Testis (tissue), 5 donors: ENCODE measurements around the gene MBTD1. TPM values are rescaled to one million over a fixed set of nuclear protein-coding genes. Genes with fewer than 3 reads are reported as not detected.
"Not testable (repeated sequence)": the region's sequence is repeated elsewhere in the genome, so short reads cannot be mapped to it uniquely, and the experiment has no call there.

Experiments
- DNase-seq: peaks from one replicate; pipeline ENCODE4 v3.0.0-alpha.2; 2019
- H3K27ac ChIP-seq, 2 donors: fragments of 200-600 bp; sonication (generic); one replicate each; pipeline ENCODE4 v1.5.1; 2019
- H3K27me3 ChIP-seq: fragments of 200-600 bp; sonication (generic); one replicate; pipeline ENCODE4 v1.5.1; 2019
- H3K36me3 ChIP-seq: fragments of 200-600 bp; sonication (generic); one replicate; pipeline ENCODE4 v1.5.1; 2017; ENCODE audit warnings: low read depth; ENCODE audit errors: missing control alignments
- H3K4me1 ChIP-seq: fragments of 200-600 bp; sonication (generic); one replicate; pipeline ENCODE4 v1.5.1; 2019
- H3K4me3 ChIP-seq, 2 donors: fragments of 200-600 bp; sonication (generic); one replicate each; pipeline ENCODE4 v1.5.1; 2017 to 2019
- H3K9me3 ChIP-seq: fragments of 200-600 bp; sonication (generic); one replicate; pipeline ENCODE4 v1.5.1; 2017
- CTCF ChIP-seq, 3 experiments: fragments of 450-650 bp in 2 of 3; fragments of 200-600 bp in 1 of 3; sonication (generic) in 1 of 3; IDR thresholded peaks; one replicate each; pipeline ENCODE4 v1.5.1; 2016 to 2019; ENCODE audit warnings: antibody characterized with exemption in 3 of 3, mild to moderate bottlenecking in 2 of 3, moderate library complexity in 1 of 3
- POLR2A ChIP-seq: fragments of 450-650 bp; IDR thresholded peaks from one replicate; pipeline ENCODE4 v1.6.1; 2017; ENCODE audit warnings: antibody characterized with exemption, mild to moderate bottlenecking, moderate library complexity
- WGBS, 2 donors: methylation state at CpG; one replicate each; pipeline ENCODE4 v1.1.5; 2018; 5-methylcytosine and 5-hydroxymethylcytosine counted together
- intact Hi-C: fragments of 100-400 bp; cut with DNase I; formaldehyde crosslinking; loops from one replicate; pipeline ENCODE4 v1.15.1; 2023; ENCODE audit warnings: low total_unique reads
- long read RNA-seq, 2 donors: transcript quantifications; one replicate each; lab custom pipeline, GENCODE V29; 2026
- polyA plus RNA-seq: library from polyadenylated mRNA; stranded (reverse); fragments of 350-450 nt; fragmentation: Illumina TruSeq; extraction: RNeasy Lipid Tissue Mini Kit (QIAGEN cat#74804); gene quantifications from one replicate; pipeline ENCODE4 v1.2.3, GENCODE V29; 2014; ENCODE audit warnings: low read depth, low replicate concordance; ENCODE audit not compliant: insufficient read depth
- total RNA-seq, 2 donors: library from RNA; depleted of rRNA; stranded (reverse); fragments of >200 nt; gene quantifications; one replicate each; pipeline ENCODE4 v1.2.3, GENCODE V29; 2016

Gene MBTD1
- total RNA-seq = 10 to 100 TPM; 49.1 to 68.3 TPM
- 55.2 TPM for polyA plus RNA-seq
- long read RNA-seq, donor 1 = 0 reads
- long read RNA-seq, donor 2, full-length matches to known transcripts = 1 of 1 reads
- long read RNA-seq, donor 2, partial matches to known transcripts = 0 of 1 reads
- long read RNA-seq, donor 2, other reads (novel, unspliced or antisense) = 0 of 1 reads

DNA sequence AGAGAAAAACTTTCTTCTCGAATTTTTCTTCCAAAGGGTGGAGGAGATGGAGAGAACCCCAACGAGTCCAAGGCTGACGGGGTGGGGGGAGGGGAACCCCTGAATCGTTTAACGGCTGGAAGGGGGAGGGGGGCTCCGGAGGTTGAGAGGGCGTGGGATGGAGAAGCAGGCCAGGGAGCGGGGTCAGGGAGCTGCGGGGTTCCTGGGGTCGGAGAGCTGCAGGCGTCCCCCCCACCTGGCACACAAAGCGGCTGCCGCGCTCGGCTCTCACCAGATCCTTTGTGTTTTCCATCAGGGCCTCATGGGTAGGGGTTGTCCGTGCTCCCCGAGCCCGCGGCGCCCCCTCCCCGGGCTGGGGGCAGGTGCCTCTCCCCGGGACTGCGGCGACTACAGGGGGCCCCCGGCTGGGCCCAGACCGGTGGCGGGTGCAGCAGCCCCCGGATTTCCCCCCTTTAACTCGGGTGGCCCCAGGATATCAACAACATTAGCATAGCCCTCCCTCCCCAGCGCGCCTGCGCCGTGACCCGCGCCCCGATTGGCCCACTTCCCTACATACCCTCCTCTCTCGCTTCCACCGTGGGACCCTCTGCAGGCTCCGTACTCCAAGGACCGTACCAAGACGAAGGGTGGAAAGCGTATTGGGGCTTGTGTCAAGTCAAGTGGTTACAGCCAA lies at the start of gene MBTD1:
MBTD1 (minus strand) TSS at position 486 of the 673 bp plus-strand sequence. CDS start 34,888 bp downstream, outside the sequence.
- H3K9me3 ChIP-seq = no peaks in the 10 kb centered on the region
- H3K36me3 ChIP-seq = no peaks in the 10 kb centered on the region
- peak; percentile 98 for DNase-seq
- H3K27ac ChIP-seq = peak within 1 kb of the TSS; percentile 96 to 98
- H3K4me3 ChIP-seq = peak within 1 kb of the TSS; percentile 97 to 100
- WGBS, 2 donors = 0 to 1% methylated on average over 23 to 42 of the region's 42 CpGs
- TF ChIP-seq POLR2A (no peak), CTCF (IDR thresholded peaks at IDR 0.05) (peak in 1 of 3 experiments; percentile 33)
- no peaks in the 10 kb centered on the region for H3K27me3 ChIP-seq
- H3K4me1 ChIP-seq = peaks cover 27% of the 10 kb centered on the region
- intact Hi-C loops = no loop called here

DNA sequence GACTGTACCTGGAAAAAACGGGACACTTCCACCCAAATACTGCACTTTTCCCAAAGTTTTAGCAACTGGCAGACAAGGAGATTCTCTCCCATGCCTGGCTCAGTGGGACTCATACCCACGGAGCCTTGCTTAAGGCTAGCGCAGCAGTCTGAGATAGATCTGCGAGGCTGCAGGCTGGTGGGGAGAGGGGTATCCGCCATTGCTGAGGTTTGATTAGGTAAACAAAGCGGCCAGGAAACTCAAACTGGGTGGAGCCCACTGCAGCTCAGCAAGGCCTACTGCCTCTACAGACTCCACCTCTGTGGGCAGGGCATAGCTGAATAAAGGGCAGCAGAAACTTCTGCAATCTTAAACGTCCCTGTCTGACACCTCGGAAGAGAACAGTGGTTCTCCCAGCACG lies 45.3 kb upstream of the MBTD1 start:
- intact Hi-C loops = no loop called here
- WGBS, 2 donors = 89 to 95% methylated on average over 9 of the region's 9 CpGs
- Histone ChIP-seq H3K9me3 (no peaks in the 10 kb centered on the region), H3K27ac (no peak overlapping the region), H3K27me3 (no peaks in the 10 kb centered on the region), H3K4me3 (no peak overlapping the region), H3K36me3 (no peaks in the 10 kb centered on the region), H3K4me1 (no peaks in the 10 kb centered on the region)
- TF ChIP-seq CTCF (IDR thresholded peaks at IDR 0.05) (no peak), POLR2A (no peak)
- DNase-seq = no peak

- TF ChIP-seq POLR2A (no peak), CTCF (IDR thresholded peaks at IDR 0.05) (no peak)
- H3K36me3 ChIP-seq = no peaks in the 10 kb centered on the region
- H3K27ac ChIP-seq = no peak overlapping the region
- H3K9me3 ChIP-seq = no peaks in the 10 kb centered on the region
- H3K4me3 ChIP-seq = no peak overlapping the region
- H3K27me3 ChIP-seq = no peaks in the 10 kb centered on the region
- 91 to 92% methylated on average over 4 of the region's 4 CpGs for WGBS, 2 donors
- intact Hi-C loops = no loop called here
- no peaks in the 10 kb centered on the region for H3K4me1 ChIP-seq
- no peak for DNase-seq
These were observed 40.0 kb upstream of the MBTD1 start for GRCh38 chr17:51299859-51300258.

DNA sequence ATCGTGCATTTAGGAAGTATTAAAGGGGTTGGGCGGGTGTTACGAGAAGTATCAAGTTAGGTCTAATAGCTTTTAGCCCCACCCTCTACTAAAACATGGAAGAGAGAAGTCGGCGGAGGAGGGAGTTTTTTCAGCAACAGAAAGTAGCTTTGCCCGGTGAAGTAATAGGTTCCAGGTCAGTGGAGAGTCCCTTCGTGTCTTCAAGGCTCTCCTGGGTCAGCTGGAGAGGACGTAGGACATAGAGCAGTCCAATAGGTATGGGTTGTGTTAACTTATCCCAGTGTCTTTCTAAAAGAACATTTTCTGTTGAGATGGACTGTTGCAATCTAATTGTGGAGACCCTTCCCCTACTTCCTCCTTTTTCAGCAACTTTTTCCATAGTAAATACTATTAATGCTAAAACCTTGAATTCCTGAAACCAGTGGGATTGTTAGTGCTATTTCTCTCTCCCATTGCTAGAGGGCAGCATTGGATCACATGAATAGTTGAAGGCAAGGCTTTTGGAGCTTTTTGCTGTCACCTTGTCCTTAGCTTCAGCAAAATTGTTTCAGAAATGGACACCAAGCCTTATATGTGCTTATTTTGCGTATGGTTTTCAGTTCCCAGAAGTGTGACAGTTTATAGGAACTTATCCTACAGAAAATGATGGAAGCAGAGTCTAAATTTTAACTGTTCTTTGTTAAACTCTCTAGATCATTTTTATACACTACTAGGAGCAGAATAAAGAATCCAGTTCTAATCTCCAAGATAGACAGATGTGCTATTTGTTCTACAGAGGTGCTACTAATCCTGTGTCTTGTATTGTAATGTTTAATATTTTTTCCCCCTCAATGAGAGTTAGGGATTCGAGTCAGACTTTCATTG lies 38.9 kb upstream of the MBTD1 start:
- H3K4me1 ChIP-seq = no peaks in the 10 kb centered on the region
- no peaks in the 10 kb centered on the region for H3K9me3 ChIP-seq
- H3K27me3 ChIP-seq = no peaks in the 10 kb centered on the region
- TF ChIP-seq POLR2A (no peak), CTCF (IDR thresholded peaks at IDR 0.05) (peak in 2 of 3 experiments; percentile 34 to 57)
- no peak overlapping the region for H3K27ac ChIP-seq
- H3K4me3 ChIP-seq = no peak overlapping the region
- no peak for DNase-seq
- no peaks in the 10 kb centered on the region for H3K36me3 ChIP-seq
- intact Hi-C loops = no loop called here
- 64 to 72% methylated on average over 10 of the region's 10 CpGs for WGBS, 2 donors

- H3K27ac ChIP-seq, H3K9me3 ChIP-seq, H3K36me3 ChIP-seq, H3K4me3 ChIP-seq, H3K4me1 ChIP-seq, DNase-seq, H3K27me3 ChIP-seq, intact Hi-C loops: not testable (repeated sequence)
- 90 to 100% methylated on average over 2 of the region's 2 CpGs for WGBS, 2 donors
These were observed 34.5 kb upstream of the MBTD1 start for GRCh38 chr17:51294338-51294737.
